ENCODE data around the gene PDPR.
"Not testable (repeated sequence)": the region's sequence is repeated elsewhere in the genome, so short reads cannot be mapped to it uniquely, and the experiment has no call there.

The PDPR gene

DNA sequence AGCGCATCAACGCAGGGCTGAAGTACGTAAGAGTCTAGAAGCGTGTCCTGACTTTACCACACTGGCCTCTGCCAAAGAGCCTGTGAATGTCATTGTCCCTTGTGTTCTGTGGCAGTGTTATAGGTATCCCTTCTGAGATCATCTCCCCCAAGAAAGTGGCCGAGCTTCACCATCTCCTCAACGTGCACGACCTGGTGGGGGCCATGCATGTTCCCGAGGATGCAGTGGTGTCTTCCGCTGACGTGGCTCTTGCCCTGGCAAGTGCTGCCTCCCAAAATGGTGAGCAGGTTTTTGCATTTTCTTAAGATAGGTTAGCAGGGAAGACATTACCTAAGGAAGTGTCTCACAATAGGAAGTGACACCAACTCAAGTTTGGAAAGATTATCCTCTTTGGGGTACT lies 14.7 kb downstream of the PDPR start:
- DNase-seq (ENCODE audit: low read depth) = not testable (repeated sequence)

DNA sequence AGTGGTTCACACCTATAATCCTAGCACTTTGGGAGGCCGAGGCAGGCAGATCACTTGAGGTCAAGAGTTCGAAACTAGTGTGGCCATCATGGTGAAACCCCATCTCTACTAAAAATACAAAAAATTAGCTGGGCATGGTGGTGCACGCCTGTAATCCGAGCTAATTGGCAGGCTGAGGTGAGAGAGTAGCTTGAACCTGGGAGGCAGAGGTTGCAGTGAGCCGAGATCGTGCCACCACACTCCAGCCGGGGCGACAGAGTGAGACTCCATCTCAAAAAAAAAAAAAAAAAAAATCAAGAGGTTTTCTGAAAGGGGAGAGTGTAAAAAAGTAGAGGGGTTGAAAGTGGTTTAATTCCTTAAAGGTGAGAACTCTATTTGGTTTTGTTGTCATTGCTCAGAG lies 21.7 kb downstream of the PDPR start:
- DNase-seq (ENCODE audit: low read depth) = not testable (repeated sequence)

DNA sequence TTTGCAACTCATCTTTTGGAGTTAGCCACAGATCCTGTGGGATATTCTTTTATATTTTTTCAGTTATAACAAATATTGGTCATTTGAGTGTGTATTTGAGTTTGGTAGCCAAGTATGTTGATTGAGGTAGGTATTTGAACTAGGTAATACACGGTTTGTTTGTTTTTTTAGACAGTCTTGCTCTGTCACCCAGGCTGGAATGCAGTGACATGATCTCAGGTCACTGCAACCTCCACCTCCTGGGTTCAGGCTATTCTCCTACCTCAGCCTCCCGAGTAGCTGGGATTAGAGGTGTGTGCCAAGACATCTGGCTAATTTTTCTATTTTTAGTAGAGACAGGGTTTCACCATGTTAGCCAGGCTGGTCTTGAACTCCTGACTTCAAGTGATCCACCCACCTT lies 22.5 kb downstream of the PDPR start:
- DNase-seq (ENCODE audit: low read depth) = not testable (repeated sequence)

DNA sequence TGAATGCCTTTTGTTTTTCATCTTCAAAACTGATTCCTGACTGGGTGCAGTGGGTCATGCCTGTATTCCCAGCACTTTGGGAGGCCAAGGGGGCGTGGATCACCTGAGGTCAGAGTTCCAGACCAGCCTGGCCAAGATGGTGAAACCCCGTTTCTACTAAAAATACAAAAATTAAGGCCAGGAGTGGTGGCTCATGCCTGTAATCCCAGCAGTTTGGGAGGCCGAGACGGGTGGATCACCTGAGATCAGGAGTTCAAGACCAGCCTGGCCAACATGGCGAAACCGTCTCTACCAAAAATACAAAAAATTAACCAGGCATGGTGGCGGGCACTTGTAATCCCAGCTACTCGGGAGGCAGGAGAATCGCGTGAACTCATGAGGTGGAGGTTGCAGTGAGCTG lies 28.6 kb downstream of the PDPR start:
- DNase-seq (ENCODE audit: low read depth) = not testable (repeated sequence)

DNA sequence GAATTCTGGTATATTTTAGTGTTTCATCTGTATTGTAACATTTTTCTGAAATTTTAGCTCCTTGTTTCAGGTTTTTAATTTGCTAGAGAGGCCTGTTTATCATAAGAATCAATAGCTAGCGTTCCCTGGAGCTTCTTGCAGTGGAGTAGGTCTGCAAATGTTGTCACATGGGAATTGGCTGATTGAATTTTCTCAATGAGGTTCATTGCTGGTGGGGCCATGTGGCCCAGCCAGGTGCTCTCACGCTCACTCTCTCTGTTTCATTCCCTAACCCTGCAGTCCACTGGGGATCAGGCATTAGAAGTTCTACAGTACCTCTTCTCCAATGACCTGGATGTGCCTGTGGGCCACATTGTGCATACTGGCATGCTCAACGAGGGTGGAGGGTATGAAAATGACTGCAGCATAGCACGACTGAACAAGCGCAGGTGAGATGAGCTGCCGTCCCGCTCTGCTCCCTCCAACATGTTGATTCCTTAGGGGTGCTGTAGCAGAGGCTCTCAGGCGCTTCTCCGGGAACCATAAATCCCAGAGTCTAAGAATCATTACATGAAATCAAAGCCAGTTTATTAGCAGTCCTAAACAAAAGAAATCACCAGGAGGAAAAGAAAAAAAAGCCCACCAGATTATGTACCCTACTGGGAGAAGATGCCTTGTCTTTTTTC lies 29.2 kb downstream of the PDPR start:
- not testable (repeated sequence) for DNase-seq (ENCODE audit: low read depth)

DNA sequence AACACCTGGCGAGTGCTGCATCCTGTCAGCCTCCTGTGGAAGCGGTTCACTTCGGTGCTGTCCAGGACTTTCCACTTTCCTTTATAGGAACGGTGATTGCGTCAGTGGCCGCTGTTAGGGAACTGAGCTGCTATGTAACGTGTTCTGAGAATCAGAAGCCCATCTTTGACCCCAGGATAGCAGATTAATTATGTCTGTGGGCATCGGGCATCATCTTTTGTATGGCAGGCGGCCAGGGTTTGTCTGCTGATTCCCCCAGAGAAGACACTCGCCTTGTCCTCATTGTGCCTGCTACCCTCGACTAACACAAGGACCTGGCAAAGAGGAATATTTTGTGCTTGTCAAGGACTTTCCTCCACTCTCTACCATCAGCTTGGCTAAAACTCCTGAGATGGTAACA lies 33.7 kb downstream of the PDPR start:
- not testable (repeated sequence) for DNase-seq (ENCODE audit: low read depth)

DNA sequence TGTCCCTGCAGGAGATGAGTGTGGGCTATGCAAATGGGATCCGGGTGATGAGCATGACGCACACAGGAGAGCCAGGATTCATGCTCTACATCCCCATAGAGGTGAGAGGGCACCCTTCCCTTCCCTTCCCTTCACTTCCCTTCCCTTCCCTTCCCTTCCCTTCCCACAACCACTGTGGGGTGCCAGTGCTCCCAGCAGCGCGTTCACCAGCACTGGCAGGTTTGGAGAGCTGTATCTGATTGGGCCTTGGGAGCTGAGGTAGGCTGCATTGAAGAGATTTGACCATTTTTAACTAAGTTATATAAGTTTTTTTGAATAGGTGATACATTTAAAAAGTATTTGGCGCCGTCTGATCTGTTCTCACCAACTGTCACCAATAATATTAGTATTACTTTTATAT lies 34.3 kb downstream of the PDPR start:
- DNase-seq (ENCODE audit: low read depth) = not testable (repeated sequence)

DNA sequence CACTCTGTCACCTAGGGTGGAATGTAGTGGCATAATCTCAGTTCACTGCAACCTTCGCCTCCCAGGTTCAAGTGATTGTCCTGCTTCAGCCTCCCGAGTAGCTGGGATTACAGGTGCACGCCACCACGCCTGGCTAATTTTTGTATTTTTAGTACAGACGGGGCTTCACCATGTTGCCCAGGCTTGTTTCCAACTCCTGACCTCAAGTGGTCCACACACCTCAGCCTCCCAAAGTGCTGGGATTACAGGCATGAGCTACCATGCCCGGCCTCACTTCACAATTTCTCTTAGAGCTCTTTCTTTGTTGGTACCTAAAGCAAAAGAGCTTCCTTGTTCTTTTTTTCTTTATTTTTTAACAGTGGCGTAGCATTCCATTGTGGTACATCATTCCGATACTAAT lies 35.2 kb downstream of the PDPR start:
- not testable (repeated sequence) for DNase-seq (ENCODE audit: low read depth)

DNA sequence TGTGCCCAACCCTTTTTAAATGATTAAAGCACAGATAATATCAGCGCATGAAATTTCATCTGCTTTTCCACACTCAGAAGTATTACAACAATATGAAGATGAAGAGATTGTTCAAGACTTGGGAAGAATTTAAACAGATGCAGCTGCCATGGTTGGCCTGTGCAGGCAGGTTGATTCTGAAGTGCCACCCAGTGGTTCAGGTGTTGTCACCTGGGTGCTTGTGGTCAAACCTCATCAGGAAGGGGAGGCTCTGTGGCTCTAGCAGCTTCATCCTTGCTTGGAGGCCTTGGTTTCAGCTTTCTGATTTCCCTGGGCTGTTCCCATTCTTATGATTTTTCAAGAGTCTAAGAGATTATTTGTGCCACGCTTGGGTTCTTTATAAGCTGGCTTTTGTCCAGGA lies 37.3 kb downstream of the PDPR start:
- DNase-seq (ENCODE audit: low read depth) = no peak

DNA sequence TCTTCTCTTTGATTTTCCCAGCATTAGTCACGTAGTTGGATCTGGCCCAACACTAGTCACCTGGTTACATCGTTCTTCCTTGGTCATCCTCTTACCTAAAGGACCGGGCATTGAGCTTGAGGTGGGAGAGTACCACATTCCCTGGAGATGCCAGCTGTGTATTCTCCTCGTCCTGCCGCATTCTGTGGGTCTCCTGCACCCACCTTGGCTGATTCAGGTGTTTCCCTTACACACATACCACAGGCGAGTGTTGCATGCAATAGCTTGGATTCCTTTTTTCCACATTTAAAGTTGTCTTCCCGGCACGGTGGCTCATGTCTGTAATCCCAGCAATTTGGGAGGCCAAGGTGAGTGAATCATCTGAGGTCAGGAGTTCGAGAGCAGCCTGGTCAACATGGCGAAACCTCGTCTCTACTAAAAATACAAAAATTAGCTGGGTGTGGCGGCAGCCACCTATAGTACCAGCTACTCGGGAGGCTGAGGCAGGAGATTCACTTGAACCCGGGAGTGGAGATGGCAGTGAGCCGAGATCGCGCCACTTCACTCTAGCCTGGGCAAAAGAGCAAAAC lies 37.9 kb downstream of the PDPR start:
- DNase-seq (ENCODE audit: low read depth) = no peak

DNA sequence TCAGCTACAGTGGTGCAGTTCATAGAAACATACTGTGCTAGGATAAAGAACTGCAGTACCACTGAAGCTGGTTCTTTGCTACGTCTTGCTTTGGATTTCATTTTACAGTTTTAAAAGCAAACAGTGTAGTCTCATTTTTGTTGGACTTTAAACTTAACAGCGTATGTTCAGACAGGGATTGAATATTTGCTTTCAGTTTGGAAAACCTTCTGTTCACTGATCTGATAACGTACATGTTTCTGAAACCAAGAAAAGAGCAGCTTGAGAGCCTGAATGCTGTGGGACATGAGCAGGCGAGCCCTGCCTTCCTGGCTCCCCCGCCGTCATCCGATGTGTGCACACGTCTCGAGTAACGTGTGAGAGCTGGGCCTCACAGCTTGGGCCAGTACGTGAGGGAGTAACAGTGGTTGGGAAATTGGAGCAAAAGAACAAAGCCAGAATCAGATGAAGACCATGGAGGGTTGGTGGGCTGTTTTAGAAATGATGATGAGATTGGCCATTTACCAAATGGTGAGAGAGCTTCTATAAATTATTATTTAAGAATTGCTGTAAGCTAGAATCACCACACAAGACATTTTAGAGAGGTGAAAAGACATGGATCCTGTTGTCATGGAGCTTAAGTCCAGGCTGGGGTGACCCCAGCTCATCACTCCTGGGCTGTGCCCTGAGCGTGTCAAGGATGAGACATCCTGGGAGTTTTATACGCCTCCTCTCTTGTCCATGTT lies 38.6 kb downstream of the PDPR start:
- no peak for DNase-seq (ENCODE audit: low read depth)

DNA sequence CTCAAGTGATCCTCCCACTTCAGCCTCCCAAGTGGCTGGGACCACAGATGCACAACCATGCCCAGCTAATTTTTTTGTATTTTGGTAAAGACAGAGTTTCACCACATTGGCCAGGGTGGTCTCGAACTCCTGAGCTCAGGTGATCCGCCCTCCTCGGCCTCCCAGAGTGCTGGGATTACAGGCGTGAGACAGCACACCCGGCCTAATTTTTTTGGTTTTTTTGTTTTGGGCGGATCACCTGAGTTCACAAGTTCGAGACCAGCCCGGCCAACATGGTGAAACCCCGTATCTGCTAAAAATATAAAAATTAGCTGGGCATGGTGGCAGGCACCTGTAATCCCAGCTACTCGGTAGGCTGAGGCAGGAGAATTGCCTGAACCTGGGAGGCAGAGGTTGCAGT lies 40.6 kb downstream of the PDPR start:
- DNase-seq (ENCODE audit: low read depth) = not testable (repeated sequence)

DNA sequence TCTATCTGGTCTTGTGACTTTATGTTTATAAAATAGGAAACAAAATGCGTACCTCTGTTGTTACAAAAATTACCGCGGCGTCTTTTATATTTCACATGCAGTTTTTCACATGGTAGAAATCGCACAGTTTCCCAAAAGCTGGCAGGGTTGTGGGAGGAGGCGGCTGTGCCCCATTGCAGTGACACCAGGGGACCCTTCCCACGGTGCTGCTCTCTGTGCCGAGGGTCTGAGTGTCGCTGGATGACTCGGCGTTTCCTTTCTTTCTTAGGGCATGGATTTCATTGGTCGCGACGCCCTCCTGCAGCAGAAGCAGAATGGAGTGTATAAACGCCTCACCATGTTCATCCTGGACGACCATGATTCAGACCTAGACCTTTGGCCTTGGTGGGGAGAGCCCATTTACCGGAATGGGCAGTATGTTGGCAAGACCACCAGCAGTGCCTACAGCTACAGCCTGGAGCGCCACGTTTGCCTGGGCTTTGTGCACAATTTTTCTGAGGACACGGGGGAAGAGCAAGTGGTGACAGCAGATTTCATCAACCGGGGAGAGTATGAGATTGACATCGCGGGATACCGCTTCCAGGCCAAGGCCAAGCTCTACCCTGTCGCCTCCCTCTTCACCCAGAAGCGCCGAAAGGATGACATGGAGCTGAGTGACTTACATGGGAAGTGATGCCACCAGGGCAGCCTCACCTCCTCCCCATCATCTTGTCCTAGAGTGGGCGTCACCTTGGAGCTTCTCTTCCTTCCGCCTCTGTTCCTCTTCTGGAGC lies 42.3 kb downstream of the PDPR start:
- no peak for DNase-seq (ENCODE audit: low read depth)

DNA sequence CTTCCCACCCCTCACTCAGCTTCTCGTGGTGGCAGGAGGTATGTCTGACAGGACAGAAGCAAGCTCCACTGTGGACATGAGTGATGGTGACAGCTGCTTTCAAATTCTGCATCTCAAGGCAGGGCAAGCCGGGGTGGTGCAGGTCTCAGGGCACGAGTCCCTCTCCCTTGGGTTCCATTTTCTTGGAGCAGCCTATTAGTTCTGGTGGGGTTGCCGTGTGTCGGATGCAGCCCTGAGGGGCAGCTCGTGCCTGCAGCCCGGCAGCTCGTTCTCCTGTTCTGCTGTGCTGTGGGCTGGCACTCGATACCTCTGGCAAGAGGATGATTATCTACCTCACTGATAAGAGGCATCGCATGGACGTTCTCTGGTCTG lies 43.0 kb downstream of the PDPR start:
- DNase-seq (ENCODE audit: low read depth) = no peak

DNA sequence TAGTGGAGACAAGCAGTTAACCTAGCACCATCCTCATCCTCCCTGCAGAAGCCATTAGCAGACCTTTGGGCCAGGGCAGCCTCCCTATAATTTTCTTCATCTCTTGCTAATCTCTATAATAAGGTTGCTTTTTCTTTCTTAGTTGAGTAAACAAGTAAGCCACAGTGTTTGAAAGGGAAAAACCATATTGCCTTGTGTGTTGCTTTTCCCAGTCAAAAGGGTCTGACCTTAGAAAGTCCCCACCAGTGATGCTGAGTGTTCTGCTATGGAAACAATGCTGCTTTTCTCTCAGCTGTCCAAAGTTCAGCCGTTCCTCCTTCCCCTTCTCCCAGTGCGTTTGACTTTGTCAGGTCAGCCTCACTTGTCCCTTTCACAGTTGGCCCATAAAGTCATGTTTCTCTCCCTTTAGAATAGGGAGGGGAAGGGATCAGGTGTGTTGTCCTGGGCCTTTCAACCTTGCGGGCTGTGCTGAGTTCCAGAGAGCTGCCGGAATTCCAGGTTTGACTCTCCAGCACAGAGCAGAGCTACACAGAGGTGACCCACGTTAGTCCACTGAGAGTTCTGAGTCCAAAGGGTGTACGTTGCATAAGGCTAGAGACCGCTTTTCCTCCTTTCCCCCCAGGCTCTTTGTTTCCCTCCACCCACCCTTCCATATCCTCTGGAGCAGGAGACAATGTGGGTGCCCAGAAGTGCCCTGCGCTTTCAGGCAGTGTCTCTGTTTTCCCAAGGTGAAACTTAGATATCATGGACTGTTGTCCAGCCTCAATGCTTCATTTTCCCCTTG lies 43.5 kb downstream of the PDPR start:
- no peak for DNase-seq (ENCODE audit: low read depth)

DNA sequence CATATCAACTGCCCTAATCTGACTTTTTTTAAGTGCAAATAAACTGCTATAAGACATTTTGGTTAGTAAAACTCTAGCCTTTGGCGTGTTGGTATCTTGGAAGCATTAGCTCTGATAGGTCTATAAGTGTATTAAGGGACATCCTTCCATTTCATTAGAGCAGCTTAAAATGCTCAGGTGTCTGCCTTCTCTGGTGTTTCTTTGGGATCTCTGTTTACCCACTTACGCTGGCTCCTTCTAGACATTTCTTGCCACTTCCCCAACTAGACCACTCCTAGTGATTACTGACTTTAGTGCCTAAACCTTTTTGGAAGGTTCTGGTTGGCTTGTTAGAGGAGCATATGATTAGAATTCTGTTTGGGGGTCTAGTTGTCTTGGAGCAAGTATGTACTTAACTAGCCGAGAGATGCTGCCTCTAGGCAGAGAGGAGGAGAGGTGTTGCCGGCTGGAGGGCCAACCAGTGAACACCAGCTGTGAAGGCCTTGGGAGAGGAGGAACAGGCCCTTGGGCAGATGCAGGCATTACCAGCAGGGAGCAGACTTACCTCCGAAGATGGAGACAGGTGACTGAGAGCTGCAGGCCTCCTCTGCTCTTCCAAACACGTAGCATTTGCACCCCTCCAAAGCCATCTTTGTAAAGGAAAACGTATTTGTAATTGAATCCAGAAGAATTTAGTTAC lies 44.3 kb downstream of the PDPR start:
- no peak for DNase-seq (ENCODE audit: low read depth)

DNA sequence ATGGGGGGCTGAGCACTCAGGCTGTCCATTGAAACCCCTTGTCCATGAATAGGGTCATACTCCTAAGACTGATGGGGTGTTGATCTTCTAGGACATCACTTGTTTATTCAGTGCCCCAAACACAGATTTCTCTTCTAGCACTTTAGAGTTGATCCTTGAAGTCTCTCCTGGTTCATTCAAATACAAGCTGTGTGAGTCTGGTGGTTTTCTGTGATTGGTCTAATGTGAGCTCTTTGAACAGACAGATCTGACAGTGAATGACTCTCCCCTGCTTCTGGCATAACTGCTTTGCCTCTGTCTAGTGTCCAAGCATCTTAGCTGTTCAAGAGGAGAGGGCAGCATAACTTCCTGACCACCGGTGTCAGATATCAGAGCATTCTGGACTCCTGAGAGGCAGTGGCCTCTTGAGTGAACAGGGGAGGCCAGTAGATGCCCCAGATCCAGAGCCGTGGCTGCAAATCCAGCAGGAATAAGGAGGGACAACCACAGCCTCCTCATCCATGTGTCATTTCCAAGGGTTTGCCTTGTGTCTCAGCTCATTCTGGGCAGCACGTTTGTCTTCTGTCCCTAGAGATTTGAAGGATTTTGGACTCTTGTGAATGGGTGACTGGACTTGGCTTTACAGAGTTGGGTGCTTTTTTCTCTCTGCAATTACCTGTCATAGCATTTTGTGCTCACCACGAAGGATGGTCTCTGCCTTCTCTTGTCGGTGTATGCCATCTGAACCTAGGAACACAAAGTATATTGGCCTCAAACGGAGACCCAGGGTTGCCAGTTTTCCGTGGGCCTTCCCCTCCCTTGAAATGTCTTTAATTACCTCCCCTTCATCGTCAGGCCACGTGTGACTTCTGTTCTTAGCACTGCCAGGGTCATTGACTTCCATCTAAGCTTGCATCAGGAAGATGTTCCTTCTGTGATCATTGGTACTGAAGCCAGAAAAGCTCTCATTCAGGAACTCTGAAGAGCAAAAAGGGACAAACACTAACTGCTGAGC lies 45.5 kb downstream of the PDPR start:
- DNase-seq (ENCODE audit: low read depth) = no peak

DNA sequence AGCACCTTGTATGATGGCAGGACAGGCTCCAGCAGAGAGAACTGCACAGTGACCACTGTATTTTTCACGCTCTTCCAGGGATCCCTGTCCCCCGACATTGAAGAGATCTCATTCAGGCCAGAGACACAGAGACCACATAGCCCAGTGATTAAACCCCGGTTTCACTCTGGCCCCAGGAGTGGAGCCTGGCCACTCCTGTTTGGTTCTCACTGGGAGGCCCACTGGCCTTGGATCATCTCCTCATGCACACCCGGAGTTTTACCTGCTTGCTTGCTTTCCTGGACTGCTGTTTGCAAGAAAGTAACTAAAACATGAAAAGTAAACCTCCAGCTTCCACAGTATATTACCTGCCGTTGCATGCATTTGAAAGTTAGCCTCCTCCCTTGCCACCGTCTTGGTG lies 46.3 kb downstream of the PDPR start:
- DNase-seq (ENCODE audit: low read depth) = no peak

DNA sequence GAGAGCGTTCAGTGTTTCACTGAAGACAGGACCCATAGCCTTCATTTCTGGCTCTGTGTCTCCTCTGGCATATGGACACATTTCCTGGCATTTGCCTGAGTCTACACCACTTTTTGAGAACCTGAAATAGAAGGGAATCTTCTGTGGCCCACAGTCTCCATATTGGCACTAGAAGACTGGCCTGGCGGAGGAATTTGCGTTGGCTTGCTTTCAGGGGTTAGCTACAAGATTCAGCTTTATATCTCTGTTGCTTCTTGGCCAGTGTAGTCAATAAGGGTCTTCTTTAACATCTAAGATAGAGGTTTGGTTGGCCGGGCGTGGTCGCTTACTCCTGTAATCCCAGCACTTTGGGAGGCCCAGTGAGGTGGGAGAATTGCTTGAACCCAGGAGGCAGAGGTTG lies 46.7 kb downstream of the PDPR start:
- no peak for DNase-seq (ENCODE audit: low read depth)

DNA sequence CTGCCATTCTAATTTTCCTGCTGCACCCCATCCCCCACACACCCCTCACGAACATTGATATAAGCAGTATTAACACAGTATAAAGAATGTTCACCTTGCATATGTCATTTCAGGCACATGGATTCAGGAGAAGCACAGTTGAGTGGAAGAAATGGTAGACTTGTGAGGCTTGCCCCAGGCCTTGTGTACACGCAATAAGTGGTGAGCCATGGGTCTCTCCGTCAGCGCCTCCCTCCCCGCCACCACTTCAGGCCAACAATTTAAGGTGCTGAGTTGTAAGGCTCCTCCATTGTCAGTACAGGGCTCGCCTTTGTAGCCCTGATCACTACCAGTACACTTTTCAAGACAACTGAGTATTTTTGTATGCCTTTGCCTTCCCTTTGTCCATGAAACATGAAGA lies 47.2 kb downstream of the PDPR start:
- DNase-seq (ENCODE audit: low read depth) = no peak
